Central memory CD4-positive, alpha-beta T cell (primary cell): ENCODE measurements around the gene RXRA.
"Not testable (repeated sequence)": the region's sequence is repeated elsewhere in the genome, so short reads cannot be mapped to it uniquely, and the experiment has no call there.

Experiments used
- DNase-seq: peaks from one replicate; pipeline ENCODE4 v3.0.0; 2022

Gene RXRA

GRCh38 chr9:134294153-134295071 lies 31.8 kb upstream of the RXRA start:
- no peak for DNase-seq

GRCh38 chr9:134295101-134295745 lies 31.0 kb upstream of the RXRA start:
- DNase-seq: no peak

- no peak for DNase-seq
Observed at GRCh38 chr9:134295746-134296250, 30.5 kb upstream of the RXRA start.

- DNase-seq: no peak
Observed at GRCh38 chr9:134296301-134297082, 29.8 kb upstream of the RXRA start.

- DNase-seq: no peak
Observed at GRCh38 chr9:134297083-134297410, 29.2 kb upstream of the RXRA start.

GRCh38 chr9:134297576-134297975 lies 28.7 kb upstream of the RXRA start:
- DNase-seq: no peak

GRCh38 chr9:134298000-134298399 lies 28.3 kb upstream of the RXRA start:
- no peak for DNase-seq

- no peak for DNase-seq
Observed at GRCh38 chr9:134299068-134299467, 27.2 kb upstream of the RXRA start.

- no peak for DNase-seq
Observed at GRCh38 chr9:134299883-134300282, 26.4 kb upstream of the RXRA start.

GRCh38 chr9:134301387-134302129 lies 24.7 kb upstream of the RXRA start:
- DNase-seq: peak; percentile 39

GRCh38 chr9:134302130-134302817 lies 24.0 kb upstream of the RXRA start:
- no peak for DNase-seq

- no peak for DNase-seq
Observed at GRCh38 chr9:134303601-134304000, 22.7 kb upstream of the RXRA start.

- no peak for DNase-seq
Observed at GRCh38 chr9:134304261-134304660, 22.0 kb upstream of the RXRA start.

GRCh38 chr9:134304690-134305089 lies 21.6 kb upstream of the RXRA start:
- no peak for DNase-seq

GRCh38 chr9:134305533-134305932 lies 20.7 kb upstream of the RXRA start:
- no peak for DNase-seq

- DNase-seq: not testable (repeated sequence)
Observed at GRCh38 chr9:134306042-134306441, 20.2 kb upstream of the RXRA start.

GRCh38 chr9:134306636-134307600 lies 19.3 kb upstream of the RXRA start:
- no peak for DNase-seq

GRCh38 chr9:134307674-134308638 lies 18.3 kb upstream of the RXRA start:
- DNase-seq: no peak

GRCh38 chr9:134308639-134309220 lies 17.5 kb upstream of the RXRA start:
- DNase-seq: not testable (repeated sequence)
